DMS 273 (cell line): ENCODE measurements around the gene ZNF436.

Source experiments
- DNase-seq: peaks from one replicate; lab custom pipeline; 2025; ENCODE audit not compliant: unreplicated experiment; lab: John Stamatoyannopoulos, UW

Gene ZNF436

DNA sequence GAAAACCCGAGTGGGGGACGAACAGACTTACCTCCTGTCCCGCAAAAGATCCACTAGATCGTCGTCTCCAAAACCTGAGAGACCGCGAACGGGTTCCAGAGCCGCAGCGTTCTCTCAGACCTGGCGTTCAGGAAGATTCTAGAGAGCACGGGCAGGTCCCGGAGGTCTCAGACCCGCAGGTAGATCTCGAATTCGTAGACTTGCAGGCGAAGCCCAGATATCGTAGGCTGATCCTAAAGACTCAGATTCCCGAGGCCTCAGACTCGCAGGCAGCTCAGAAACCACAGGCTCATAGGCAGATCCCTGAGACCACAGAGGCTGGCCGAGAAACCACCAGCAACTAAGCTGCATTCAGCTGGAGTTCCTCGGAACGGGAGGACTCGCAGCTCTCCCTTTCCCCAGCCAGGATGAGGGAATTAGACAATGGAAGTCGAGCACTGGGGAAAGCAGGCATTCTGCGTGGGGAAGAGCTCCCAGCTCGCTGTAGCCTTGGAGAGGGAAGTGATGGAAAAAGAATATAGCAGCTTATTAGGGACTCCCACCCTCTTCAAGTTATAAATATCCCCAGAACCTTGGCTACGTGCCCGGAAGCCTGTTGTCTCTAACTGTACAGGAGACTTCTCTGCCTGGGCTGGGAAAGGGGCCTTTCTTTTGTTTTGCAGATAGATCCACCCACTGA is at the start of gene ZNF436:
ZNF436 (minus strand) TSS at position 502 of the 679 bp plus-strand sequence. CDS start 1,831 bp downstream, outside the sequence.
- peak; percentile 97 for DNase-seq

DNA sequence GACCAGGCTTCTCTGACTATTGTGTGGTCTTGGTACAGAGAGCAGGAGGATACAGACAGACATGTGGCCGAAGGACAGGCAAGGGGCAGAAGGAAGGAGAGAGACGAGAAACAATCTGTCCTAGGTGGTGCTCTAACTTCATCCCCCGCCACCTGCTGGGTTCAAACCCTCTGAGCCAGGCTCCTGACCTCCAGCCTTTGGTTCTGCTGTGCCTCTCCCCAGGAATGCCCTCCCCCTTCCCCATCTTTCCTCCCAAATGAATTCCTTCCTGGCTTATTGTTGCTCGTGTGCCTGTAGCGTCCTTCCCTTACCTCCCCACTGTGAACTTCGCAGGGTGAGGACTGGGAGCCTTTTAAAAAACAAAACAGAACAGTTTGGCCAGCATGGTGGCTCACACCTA is 49.5 kb upstream of the ZNF436 start:
- peak; percentile 26 for DNase-seq

DNA sequence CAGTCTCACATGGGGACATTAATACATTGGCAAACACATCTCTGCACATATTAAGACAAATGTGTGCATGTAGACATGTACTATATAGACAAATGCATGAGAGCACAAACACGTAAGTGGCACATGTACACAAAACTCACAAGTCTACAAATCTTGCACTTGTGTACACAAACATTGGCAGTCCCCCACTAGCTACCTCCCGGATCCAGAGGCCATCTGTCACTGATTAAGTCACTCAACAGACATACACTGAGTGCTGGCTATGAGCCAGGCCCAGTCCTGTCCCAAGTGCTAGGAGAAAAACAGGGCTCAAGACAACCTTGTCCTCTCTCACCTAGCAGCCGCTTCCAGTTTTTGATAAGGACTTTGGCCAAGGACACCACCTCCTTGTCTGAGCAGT is 47.9 kb upstream of the ZNF436 start:
- DNase-seq = peak; percentile 97

DNA sequence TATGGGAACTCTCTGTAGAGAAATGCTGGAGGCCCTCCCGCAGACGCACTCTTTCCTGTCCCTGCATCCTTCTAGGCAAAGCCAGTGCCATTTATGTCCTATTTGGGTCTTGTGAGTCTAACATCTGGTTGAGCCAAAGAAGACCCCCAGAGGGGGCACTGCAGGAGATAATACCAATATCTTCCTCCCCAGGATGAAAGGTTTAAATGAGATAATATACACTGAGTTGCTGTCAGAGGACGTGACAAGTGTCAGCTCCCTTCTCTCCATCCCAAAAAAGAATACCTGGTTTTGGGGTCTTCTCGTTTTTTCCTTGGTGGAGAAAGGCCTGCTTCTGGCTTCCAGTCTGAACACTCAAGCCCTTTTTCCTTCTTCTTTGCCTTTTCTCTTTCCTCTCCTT is 47.3 kb upstream of the ZNF436 start:
- no peak for DNase-seq

DNA sequence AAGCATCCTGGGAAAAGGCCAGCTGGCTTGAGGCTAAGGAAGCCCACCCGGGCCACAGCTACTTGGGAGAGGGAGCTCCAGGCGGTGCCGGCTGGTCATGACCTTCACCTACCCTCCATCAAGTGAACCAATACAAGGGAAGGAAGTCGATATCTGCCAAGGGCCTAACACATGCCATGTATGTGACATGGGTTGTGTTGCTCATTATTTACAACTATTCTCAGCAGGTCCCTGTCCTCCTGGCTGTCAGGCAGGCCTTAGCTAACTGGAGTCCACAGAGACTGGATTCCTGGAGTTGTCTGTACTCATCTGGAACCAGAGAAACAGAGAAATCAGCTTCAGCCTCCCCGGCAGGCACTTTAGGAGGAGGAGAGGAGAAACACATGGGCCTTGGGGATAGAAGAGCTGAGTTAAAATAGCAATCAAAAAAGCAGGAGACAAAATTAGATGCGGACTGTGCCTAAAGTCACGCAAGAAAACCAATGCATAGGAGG is 39.2 kb upstream of the ZNF436 start:
- DNase-seq = no peak

DNA sequence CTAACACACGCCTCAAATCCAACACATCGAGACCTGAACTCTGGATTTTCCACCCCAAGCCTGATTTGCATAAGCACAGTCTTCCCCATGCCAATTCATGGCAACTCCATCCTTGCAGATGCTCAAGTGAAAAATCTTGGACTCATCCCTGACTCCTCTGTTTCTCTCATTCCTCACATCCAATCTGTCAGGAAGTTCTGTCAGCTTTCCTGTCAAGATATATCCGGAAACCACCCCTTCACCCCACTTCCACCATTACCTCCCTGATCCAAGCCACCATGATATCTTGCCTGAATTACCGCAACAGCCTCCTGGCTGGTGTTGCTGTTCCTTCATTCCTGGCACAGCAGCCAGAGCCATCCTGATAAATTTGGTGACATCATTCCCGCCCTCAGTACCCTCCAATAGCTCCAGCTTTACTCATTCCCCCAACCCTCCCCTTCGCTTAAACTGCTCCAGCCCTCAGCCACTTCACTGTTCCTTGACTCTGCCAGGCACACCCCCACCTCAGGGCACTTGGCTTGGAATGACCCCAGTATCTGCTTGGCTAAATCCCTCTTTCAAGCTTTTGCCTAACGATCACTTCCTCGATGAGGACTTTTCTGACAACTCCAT is 37.5 kb upstream of the ZNF436 start:
- no peak for DNase-seq

DNA sequence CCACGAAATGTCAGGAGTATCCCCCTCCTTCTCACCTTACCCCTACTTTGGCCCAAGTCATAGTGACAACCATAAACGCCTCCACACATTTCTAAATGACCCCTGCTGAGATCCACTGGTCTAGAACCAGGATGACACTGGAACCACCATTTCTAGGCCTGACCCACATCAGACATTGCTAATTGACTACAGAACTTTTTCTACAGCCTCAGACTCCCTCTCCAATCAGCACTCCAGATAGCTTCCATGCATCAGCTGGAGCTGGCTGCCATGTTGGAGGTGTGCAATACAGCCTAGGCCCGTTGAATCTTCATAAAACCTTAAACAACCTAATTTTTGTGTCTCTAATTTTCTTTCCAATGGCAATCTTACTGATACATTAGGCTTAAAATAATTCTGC is 36.3 kb upstream of the ZNF436 start:
- no peak for DNase-seq

DNA sequence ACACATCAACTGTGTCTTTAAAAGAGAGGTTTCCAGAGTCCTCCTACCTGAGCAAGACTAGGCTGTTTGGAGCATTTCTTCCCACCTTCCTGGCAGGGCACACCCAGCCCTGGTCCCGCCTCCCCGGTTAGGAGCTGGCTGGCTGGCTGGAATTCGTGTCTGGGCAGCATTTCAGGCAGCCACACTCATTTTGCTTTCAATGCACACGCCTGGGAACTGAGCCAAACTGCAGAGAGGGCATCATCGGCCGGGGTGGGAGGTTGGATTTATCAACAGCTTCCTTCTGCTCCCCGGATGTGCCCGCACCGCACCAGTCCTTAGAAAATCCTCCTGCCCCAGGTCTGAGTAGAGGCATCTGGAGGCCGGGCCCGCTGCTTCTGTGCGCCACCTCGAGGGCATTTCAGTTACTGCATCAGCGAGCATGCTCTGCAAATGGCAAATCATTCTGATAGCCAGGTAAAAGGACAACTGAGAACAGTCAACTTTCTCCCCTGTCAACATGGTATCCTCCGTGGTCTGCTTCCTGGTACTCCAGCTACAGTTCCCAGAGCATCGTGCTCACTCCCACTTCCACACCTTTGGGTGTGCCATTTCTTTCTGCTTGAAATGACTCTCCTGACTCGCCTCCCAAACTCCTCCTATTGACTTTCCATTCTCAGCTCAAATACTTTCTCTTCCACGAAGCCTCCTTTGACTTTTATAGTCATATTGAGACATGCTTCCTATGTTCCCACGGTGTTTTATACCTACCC is 34.3 kb upstream of the ZNF436 start:
- DNase-seq = peak; percentile 99

DNA sequence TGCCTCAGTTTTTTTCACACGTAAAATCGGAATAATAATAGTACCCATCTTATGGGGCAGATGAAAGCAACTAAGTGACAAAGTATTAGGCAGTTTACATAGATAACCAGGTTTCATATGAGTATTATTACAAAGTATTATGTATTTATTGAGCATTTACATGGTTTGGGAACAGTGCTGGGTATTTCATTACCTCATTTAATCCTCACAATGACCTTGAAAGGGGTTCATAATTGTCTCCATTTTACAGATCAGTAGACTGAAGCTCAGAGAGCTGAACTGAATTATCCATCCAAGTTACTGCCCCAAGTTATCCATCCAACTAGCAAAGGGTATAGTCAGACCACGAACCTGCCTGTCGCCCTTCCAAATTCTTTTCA is 33.7 kb upstream of the ZNF436 start:
- DNase-seq = no peak

DNA sequence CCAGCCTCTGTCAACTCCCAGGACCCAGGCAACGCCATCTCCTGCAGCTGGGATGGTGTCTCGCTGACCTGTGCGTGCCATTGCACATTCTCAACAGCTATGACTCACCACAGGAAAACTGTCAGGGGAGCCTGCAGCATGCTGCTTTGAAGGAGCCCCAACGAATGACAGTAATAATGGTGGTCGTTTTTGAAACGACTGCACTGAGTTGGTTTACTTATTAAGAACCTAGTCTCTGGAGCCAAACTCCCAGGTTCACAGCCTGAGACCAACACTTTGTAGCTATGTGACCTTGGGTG is 33.4 kb upstream of the ZNF436 start:
- no peak for DNase-seq

DNA sequence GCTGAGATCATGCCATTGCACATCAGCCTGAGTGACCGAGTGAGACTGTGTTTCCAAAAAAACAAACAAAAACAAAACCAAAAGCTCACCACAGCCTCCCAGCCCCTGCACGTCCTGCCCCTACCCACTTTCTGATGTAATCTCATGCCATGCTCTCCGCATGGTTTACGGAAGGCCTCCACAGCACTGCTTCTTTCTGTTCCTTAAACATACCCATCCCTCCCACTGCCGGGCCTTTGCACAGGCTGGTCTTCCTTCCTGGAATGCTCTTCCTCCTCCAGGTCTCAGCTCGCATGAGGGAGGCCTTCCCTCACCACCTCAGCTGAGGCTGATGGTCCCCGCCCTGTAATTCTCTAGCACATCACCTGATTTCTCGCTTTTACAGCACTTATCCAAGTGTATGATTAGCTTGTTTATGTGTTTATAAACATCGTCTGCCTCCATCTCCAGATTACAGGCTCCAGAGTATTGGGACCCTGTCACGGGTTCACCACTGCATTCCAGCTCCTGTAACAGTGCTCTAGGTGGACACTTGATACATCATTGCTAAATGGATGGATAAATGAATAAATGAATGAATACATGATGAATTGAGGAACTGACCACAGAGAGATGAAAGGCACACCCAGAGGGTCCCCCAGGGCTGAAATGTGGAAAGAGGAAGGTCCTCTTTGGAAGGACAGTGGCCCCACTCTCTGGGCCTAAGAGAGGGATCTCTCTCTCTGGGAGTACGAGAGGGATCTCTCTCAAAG is 32.8 kb upstream of the ZNF436 start:
- no peak for DNase-seq

DNA sequence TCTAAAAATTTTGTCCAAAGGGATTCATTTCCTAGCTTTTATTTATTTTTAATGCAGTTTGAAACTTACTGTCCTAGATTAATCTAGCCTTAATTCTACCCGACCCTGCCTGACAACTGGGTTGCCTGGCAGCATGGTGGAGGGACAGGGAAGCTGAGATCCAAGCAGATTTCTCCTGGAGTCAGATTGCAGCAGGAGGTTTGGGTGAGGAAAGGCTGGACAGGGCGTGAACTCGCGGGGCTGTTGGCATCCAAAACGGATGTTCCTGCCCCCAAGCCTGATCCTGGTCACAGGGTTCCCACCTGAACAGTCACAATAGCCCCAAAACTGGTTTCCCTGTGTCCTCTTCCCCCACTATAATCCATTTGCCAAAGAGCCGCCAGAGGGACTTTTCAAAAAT is 31.7 kb upstream of the ZNF436 start:
- DNase-seq = peak; percentile 42

DNA sequence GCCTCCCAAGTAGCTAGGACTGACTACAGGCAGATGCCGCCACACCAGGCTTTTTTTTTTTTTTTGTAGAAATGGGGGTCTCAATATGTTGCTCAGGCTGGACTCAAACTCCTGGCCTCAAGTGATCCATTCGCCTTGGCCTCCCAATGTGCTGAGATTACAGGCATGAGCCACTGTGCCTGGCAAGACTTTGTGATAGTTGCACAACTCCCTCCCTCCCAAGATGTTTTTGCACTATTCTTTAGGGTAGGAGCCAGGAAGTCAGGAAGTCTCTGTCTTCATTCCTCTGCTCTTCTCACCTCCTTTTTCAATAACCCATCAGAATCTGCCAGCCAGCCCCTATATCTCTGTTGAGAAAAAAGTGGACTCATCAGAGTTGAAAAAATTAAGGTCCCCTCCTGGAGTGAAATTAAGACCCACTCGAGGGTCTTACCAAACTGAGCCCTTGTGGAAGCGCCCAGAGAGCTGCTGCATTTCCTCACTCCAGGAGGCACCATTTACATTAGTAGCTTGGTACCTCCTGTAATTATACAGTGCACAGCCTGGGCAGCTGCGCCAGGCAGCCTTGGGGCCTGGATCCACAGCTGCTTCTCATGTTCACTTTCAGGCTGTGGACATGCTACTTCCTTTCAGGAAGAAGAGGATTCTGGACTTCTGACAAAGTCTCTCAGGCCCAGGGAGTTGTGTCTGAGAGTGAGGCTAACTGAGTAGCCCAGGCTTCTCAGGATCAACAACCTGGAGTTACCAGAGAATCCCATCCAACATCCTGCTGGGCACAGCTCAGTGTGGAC is 30.9 kb upstream of the ZNF436 start:
- DNase-seq = peak; percentile 38

DNA sequence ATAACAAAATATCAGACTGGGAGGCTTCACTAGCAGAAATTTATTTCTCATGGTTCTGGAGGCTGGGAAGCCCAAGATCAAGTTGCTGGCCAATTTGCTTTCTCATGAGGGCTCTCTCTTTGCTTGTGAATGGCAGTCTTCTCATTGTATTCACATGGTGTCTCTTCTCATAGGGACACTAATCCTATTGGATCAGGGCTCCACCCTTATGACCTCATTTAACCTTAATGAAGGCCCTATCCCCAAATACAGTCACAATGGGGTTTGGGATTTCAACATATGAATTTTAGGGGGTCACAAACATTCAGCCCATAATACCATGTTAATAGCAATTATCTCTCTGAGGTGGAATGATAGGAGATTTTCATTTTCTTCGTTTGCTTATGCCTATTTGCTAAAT is 29.6 kb upstream of the ZNF436 start:
- DNase-seq = no peak

DNA sequence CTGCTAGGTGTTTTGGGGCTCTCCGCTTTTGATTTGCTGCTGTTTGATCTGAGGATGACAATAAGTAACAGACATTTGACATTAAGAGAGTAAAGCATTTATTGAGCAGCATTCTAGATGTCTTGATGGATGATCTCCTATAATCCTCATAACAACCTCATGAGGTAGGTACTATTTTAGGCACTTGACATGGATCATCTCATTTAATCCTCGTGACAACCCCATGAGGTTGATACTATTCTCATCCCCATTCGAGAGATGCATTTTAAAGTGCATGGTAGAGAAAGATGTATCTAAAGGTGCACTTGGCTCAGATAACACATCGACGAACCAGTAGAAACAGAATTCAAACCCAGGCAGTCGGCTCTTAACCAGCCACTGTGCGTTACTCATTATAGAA is 28.3 kb upstream of the ZNF436 start:
- DNase-seq = no peak

DNA sequence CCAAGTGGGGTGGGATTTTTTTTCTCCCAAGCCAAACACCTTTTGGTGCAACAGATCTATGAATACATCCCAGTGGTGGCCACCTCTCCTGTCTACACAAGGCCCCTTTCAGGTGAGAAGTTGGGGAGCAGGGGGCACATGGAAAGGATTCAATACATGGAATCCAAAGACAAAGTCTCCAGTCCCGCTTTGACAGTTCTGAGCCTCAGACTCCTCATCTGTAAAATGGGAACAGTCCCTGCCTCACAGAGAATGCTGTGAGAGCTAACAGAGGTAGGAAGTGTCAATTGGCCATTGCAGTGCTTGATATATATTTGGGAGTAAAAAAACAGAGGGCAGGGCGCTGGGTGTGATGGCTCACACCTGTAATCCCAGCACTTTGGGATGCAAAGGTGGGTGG is 26.7 kb upstream of the ZNF436 start:
- no peak for DNase-seq

DNA sequence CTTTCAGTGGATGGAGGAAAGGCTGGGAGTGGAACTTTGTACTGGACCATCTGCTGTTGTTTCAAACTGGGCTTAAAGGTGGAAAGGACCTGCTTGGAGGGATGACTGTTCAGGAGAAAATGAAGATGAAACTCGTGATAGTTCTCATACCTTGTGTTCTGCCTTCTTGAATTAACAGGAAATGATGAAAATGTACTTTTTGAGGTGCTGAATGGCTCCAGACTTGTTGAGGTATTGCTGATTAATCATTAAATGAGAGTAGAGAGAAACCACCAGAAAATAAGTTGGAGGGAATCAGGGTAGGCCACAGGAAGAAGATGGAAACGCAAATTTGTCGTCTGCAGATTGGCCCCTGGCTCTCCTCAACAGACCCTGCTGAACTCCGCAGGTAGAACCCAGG is 26.2 kb upstream of the ZNF436 start:
- no peak for DNase-seq

DNA sequence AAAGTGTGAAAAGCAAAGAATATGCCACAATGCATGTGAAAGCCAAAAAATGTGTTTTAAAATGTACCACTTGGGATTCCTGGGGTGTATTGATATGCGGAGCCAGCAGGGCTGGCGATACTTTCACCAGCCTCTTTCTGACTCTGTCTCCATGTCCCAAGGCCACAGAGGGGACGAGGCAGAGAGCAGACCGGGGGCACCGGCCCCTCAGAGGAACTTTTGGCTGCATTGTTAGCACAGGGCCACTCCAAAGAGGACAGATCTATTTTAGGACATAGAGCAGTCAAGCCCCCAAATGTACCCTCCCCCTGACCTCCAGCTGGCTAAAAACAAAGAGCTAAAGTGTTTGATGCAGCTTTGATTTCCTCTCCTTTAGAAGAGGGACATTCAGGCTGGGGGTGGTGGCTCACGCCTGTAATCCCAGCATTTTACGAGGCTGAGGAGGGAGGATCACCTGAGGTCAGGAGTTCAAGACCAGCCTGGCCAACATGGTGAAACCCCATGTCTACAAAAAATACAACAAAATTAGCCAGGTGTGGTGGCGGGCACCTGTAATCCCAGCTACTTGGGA is 25.6 kb upstream of the ZNF436 start:
- DNase-seq = no peak

DNA sequence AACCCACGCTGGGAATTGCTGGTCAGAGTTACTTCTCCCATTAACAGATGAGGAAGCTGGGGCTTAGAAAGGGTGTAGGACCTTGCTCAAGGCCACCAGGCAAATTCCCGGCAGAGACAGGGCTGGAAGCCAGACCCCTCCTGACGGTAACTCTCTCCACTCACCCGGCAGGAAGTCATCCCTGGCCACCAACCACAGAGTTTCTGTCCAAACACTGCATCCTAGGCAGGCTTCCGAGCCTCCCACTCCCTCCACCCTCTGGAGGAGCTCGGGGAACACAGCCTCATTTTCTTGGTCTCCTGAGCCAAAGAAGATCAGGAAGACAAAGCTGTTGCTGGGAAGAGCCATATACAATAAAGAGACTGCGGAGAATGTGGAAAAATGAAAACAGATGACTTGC is 25.0 kb upstream of the ZNF436 start:
- DNase-seq = no peak

DNA sequence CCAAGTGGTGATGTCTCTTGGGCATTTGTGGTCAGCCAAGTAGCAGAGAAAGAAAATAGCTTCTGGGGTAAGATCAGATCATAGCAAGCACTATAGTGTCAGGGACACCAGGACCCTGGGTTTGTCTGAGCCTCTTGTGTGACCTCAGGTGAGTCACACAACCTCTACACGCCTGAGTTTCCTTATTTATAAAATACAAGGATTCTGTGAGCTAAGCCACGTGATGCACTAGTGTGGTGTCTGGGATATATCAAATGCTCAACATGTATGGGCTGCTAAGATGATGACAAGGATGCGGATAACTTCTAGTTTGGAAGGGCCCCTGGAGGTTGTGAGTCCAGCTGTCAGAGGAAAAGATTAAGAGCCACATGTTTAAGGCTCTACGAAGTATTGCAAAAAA is 24.5 kb upstream of the ZNF436 start:
- no peak for DNase-seq

DNA sequence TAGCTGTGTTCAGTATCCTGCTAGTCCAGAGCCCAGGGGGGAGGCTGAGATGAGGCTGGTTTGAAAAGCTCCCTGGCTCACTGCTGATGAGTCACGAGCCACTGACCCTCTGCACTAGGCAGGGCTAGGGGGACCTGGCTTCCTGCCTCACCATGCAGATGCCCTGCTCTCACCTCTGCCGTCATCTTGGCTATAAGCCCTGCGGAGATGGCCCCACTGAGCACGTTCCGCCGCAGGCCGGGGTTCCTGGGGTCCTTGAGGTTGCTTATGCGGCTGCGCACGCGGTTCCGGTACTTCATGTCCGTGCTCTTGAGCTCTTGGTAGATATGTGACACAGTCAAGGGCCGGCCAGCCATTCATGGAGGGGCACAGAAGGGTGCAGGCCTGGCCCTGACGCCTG is 24.1 kb upstream of the ZNF436 start:
- no peak for DNase-seq
